Sigmoid colon (tissue), 7 donors: ENCODE results near the gene SLC2A1. TPM values are rescaled to one million over a fixed set of nuclear protein-coding genes. Genes with fewer than 3 reads are reported as not detected.

Experiments
- DNase-seq: peaks from one replicate; pipeline ENCODE4 v3.0.0-alpha.2; 2019
- H3K27ac ChIP-seq, 4 donors: fragments of 200-600 bp; sonication (generic); one replicate each; pipeline ENCODE4 v1.5.1; 2016 to 2019; ENCODE audit warnings: mild to moderate bottlenecking in 1 of 4
- H3K27me3 ChIP-seq, 3 donors: fragments of 200-600 bp; sonication (generic); one replicate each; pipeline ENCODE4 v1.5.1; 2019; ENCODE audit warnings: mild to moderate bottlenecking in 1 of 3
- H3K36me3 ChIP-seq, 4 donors: fragments of 200-600 bp; sonication (generic); one replicate each; pipeline ENCODE4 v1.5.1; 2016 to 2019
- H3K4me1 ChIP-seq, 4 donors: fragments of 200-600 bp; sonication (generic); one replicate each; pipeline ENCODE4 v1.5.1; 2017 to 2019
- H3K4me3 ChIP-seq, 4 donors: fragments of 200-600 bp; sonication (generic); one replicate each; pipeline ENCODE4 v1.5.1; 2017 to 2019; ENCODE audit warnings: mild to moderate bottlenecking in 2 of 4, moderate library complexity in 1 of 4
- H3K9me3 ChIP-seq, 4 donors: fragments of 200-600 bp in 3 of 4; sonication (generic) in 3 of 4; one replicate each; pipeline versions ENCODE4 v1.5.1 to v1.6.1; 2013 to 2019
- EP300 ChIP-seq, 4 donors: sonication (generic); formaldehyde crosslinking; IDR thresholded peaks; one replicate each; pipeline ENCODE4 v1.6.1; 2017; ENCODE audit warnings: antibody characterized with exemption in 4 of 4
- POLR2A ChIP-seq, 2 donors: fragments of 450-650 bp; IDR thresholded peaks; one replicate each; pipeline ENCODE4 v1.6.1; 2016; ENCODE audit warnings: antibody characterized with exemption in 2 of 2, mild to moderate bottlenecking in 2 of 2, moderate library complexity in 2 of 2
- POLR2AphosphoS5 ChIP-seq, 4 donors: sonication (generic); formaldehyde crosslinking; IDR thresholded peaks; one replicate each; pipeline ENCODE4 v1.6.1; 2017; ENCODE audit warnings: antibody characterized with exemption in 4 of 4
- WGBS, 2 donors: extraction: QIAGEN DNeasy Blood & Tissue Kit; methylation state at CpG; one replicate each; pipeline ENCODE4 v1.1.7; 2013; 5-methylcytosine and 5-hydroxymethylcytosine counted together
- intact Hi-C: fragments of 100-400 bp; cut with DNase I; formaldehyde crosslinking; loops from one replicate; pipeline ENCODE4 v1.15.1; 2023
- polyA plus RNA-seq, 3 donors: library from polyadenylated mRNA; stranded (reverse); fragments of 200-250 nt; gene quantifications; one replicate each; pipeline ENCODE4 v1.2.3, GENCODE V29; 2013
- total RNA-seq, 4 donors: library from RNA; depleted of rRNA; stranded (reverse); fragments of >200 nt; gene quantifications; one replicate each; pipeline ENCODE4 v1.1.0, GENCODE V29; 2016
- TF ChIP-seq, protein P1 (sequence below), 4 experiments: fragments of 450-650 bp in 3 of 4; fragments of 200-600 bp in 1 of 4; IDR thresholded peaks; one replicate each; pipeline ENCODE4 v1.5.1; 2016 to 2019; ENCODE audit warnings: antibody characterized with exemption in 4 of 4, mild to moderate bottlenecking in 3 of 4, moderate library complexity in 2 of 4
- donor health status: healthy with polysubstance abuse.
- donor health status: Bipolar disorder and iron deficiency.
- donor health status: healthy.

Gene SLC2A1
- total RNA-seq (10 to 100 TPM in 3 of 4 donors, 1 to 10 TPM in 1; 7.7 to 33.5 (median 15.3) TPM), polyA plus RNA-seq (10 to 100 TPM in 1 of 3 donors, 1 to 10 TPM in 2; 4.2 to 44.9 (median 8.8) TPM)

- DNase-seq, result peak; percentile 95
- Histone ChIP-seq H3K36me3 (no peaks in the 10 kb centered on the region), H3K27me3 (no peaks in the 10 kb centered on the region), H3K4me1 (peaks cover 0 to 51% (median 37%) of the 10 kb centered on the region in 4 donors), H3K27ac (peak within 1 kb of the TSS; percentile 90 to 92 (median 91)), H3K9me3 (no peaks in the 10 kb centered on the region), H3K4me3 (peak within 1 kb of the TSS; percentile 70 to 85 (median 78))
- WGBS, 2 donors, result 0% methylated on average over 87 of the region's 87 CpGs
- TF ChIP-seq EP300 (IDR thresholded peaks at IDR 0.05) (no peak), POLR2AphosphoS5 (IDR thresholded peaks at IDR 0.05) (peak; percentile 85 to 98 (median 96)), POLR2A (IDR thresholded peaks at IDR 0.05) (peak; percentile 78 to 91)
- TF ChIP-seq, protein P1, sequence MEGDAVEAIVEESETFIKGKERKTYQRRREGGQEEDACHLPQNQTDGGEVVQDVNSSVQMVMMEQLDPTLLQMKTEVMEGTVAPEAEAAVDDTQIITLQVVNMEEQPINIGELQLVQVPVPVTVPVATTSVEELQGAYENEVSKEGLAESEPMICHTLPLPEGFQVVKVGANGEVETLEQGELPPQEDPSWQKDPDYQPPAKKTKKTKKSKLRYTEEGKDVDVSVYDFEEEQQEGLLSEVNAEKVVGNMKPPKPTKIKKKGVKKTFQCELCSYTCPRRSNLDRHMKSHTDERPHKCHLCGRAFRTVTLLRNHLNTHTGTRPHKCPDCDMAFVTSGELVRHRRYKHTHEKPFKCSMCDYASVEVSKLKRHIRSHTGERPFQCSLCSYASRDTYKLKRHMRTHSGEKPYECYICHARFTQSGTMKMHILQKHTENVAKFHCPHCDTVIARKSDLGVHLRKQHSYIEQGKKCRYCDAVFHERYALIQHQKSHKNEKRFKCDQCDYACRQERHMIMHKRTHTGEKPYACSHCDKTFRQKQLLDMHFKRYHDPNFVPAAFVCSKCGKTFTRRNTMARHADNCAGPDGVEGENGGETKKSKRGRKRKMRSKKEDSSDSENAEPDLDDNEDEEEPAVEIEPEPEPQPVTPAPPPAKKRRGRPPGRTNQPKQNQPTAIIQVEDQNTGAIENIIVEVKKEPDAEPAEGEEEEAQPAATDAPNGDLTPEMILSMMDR (IDR thresholded peaks at IDR 0.05), result no peak
- intact Hi-C loops, result loop anchor here (1.0 to 2.0 kb wide), 2 partner anchors 34 to 192 kb away; partner anchors contain the start of genes C1orf50 and P3H1
Observed at GRCh38 chr1:42958488-42959319, at the start of gene SLC2A1. Gene SLC2A1 (minus strand): TSS chr1:42958868. CDS start chr1:42958651, 217 bp downstream.

- no peak overlapping the region for H3K4me3 ChIP-seq
- H3K27ac ChIP-seq, result no peak overlapping the region
- intact Hi-C loops, result no loop called here
- no peaks in the 10 kb centered on the region for H3K4me1 ChIP-seq
- 29 to 53% methylated on average over 49 of the region's 49 CpGs for WGBS, 2 donors
- no peaks in the 10 kb centered on the region for H3K36me3 ChIP-seq
- DNase-seq, result no peak
- H3K9me3 ChIP-seq, result no peaks in the 10 kb centered on the region
- TF ChIP-seq POLR2A (IDR thresholded peaks at IDR 0.05), result no peak
- TF ChIP-seq POLR2AphosphoS5 (IDR thresholded peaks at IDR 0.05), result no peak
- TF ChIP-seq EP300 (IDR thresholded peaks at IDR 0.05), result no peak
- TF ChIP-seq, protein P1 (IDR thresholded peaks at IDR 0.05), result no peak
- H3K27me3 ChIP-seq, result peaks cover 0 to 30% (median 15%) of the 10 kb centered on the region in 3 donors
Observed at GRCh38 chr1:43007377-43008114, 48.9 kb upstream of the SLC2A1 start.

GRCh38 chr1:43005460-43006361, 47.0 kb upstream of the SLC2A1 start:
- peaks cover 0 to 30% (median 15%) of the 10 kb centered on the region in 3 donors for H3K27me3 ChIP-seq
- no peak for TF ChIP-seq POLR2AphosphoS5 (IDR thresholded peaks at IDR 0.05)
- TF ChIP-seq, protein P1 (IDR thresholded peaks at IDR 0.05), result no peak
- no peak for TF ChIP-seq EP300 (IDR thresholded peaks at IDR 0.05)
- no peak for TF ChIP-seq POLR2A (IDR thresholded peaks at IDR 0.05)
- H3K9me3 ChIP-seq, result no peaks in the 10 kb centered on the region
- H3K4me1 ChIP-seq, result no peaks in the 10 kb centered on the region
- H3K4me3 ChIP-seq, result no peak overlapping the region
- H3K36me3 ChIP-seq, result no peaks in the 10 kb centered on the region
- intact Hi-C loops, result no loop called here
- 74 to 81% methylated on average over 18 of the region's 18 CpGs for WGBS, 2 donors
- no peak overlapping the region for H3K27ac ChIP-seq
- DNase-seq, result no peak
